ENCODE data around the gene KRT85. TPM values are rescaled to one million over a fixed set of nuclear protein-coding genes. Genes with fewer than 3 reads are reported as not detected.

Gene KRT85
- total RNA-seq, 1 donor from 2014 or later: not detected

- no peak for TF ChIP-seq CTCF (IDR thresholded peaks at IDR 0.05; ENCODE audit: insufficient read depth, low read length, poor library complexity, severe bottlenecking)
Measured at GRCh38 chr12:52323416-52324152, 43.7 kb downstream of the KRT85 start.

GRCh38 chr12:52323001-52323400 is 44.3 kb downstream of the KRT85 start:
- H3K4me3 ChIP-seq (ENCODE audit: low read depth, low read length): no peak overlapping the region
- no peak for DNase-seq (ENCODE audit: low read depth)
- no peak for TF ChIP-seq CTCF (IDR thresholded peaks at IDR 0.05; ENCODE audit: insufficient read depth, low read length, poor library complexity, severe bottlenecking)
- no peaks in the 10 kb centered on the region for H3K36me3 ChIP-seq (ENCODE audit: control insufficient read depth, insufficient read depth, low read length)
- peaks cover 35% of the 10 kb centered on the region for H3K27me3 ChIP-seq (ENCODE audit: control insufficient read depth, insufficient read depth, low read length)

More at GRCh38 chr12:52323416-52324152, 43.7 kb downstream of the KRT85 start:
- Histone ChIP-seq H3K4me3 (ENCODE audit: low read depth, low read length) (no peak overlapping the region), H3K36me3 (ENCODE audit: control insufficient read depth, insufficient read depth, low read length) (no peaks in the 10 kb centered on the region), H3K27me3 (ENCODE audit: control insufficient read depth, insufficient read depth, low read length) (peaks cover 34% of the 10 kb centered on the region)
- no peak for DNase-seq (ENCODE audit: low read depth)

- TF ChIP-seq CTCF (IDR thresholded peaks at IDR 0.05; ENCODE audit: insufficient read depth, low read length, poor library complexity, severe bottlenecking): no peak
- no peak for DNase-seq (ENCODE audit: low read depth)
- Histone ChIP-seq H3K27me3 (ENCODE audit: control insufficient read depth, insufficient read depth, low read length) (peaks cover 35% of the 10 kb centered on the region), H3K36me3 (ENCODE audit: control insufficient read depth, insufficient read depth, low read length) (no peaks in the 10 kb centered on the region), H3K4me3 (ENCODE audit: low read depth, low read length) (no peak overlapping the region)
Measured at GRCh38 chr12:52322069-52322468, 45.2 kb downstream of the KRT85 start.

- DNase-seq (ENCODE audit: low read depth): no peak
- H3K36me3 ChIP-seq (ENCODE audit: control insufficient read depth, insufficient read depth, low read length): no peaks in the 10 kb centered on the region
- TF ChIP-seq CTCF (IDR thresholded peaks at IDR 0.05; ENCODE audit: insufficient read depth, low read length, poor library complexity, severe bottlenecking): no peak
- H3K4me3 ChIP-seq (ENCODE audit: low read depth, low read length): no peak overlapping the region
- H3K27me3 ChIP-seq (ENCODE audit: control insufficient read depth, insufficient read depth, low read length): peaks cover 35% of the 10 kb centered on the region
Measured at GRCh38 chr12:52321418-52321817, 45.9 kb downstream of the KRT85 start.

- Histone ChIP-seq H3K36me3 (ENCODE audit: control insufficient read depth, insufficient read depth, low read length) (no peaks in the 10 kb centered on the region), H3K27me3 (ENCODE audit: control insufficient read depth, insufficient read depth, low read length) (peaks cover 35% of the 10 kb centered on the region), H3K4me3 (ENCODE audit: low read depth, low read length) (no peak within 1 kb of the TSS)
- no peak for TF ChIP-seq CTCF (IDR thresholded peaks at IDR 0.05; ENCODE audit: insufficient read depth, low read length, poor library complexity, severe bottlenecking)
- no peak for DNase-seq (ENCODE audit: low read depth)
Measured at GRCh38 chr12:52320784-52321400, 46.4 kb downstream of the KRT85 start, which contains the start of gene KRT83. TSS of gene KRT83 (minus strand) at chr12:52321398. CDS start at chr12:52321335, 63 bp downstream.
